Fibroblast of skin of right biceps (primary cell): ENCODE results near the gene BLTP3A.
"Not testable (repeated sequence)": the region's sequence is repeated elsewhere in the genome, so short reads cannot be mapped to it uniquely, and the experiment has no call there.

Source experiments
- DNase-seq: peaks from one replicate; pipeline ENCODE4 v3.0.0-alpha.2; 2013

Gene BLTP3A

DNA sequence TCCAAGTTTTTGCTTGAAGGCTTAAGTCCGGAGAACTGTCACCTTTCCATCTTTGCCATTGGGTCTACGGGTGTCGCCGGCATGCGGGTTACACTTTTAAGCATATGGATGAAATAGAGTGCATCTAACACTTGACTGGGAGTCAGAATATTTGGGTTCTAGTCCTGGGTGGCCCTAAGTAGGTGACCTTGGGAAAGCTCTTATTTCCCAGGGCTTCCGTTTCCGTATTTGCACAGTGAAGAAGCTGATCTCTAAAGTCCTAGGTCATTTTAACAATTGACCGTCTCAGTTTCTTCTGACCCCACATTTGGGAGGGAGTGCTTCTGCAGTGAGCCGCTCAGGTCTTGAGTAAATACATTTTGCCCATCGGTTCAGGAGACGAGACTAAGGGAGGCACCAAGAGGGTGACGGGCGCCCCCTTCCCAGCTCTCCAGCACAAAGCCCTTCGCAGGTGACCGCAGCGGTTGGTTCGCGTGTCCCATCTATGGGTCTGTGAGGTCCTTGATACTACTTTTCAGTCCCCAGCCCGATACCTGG is 651 bp upstream of the BLTP3A start:
- DNase-seq: peak; percentile 16

DNA sequence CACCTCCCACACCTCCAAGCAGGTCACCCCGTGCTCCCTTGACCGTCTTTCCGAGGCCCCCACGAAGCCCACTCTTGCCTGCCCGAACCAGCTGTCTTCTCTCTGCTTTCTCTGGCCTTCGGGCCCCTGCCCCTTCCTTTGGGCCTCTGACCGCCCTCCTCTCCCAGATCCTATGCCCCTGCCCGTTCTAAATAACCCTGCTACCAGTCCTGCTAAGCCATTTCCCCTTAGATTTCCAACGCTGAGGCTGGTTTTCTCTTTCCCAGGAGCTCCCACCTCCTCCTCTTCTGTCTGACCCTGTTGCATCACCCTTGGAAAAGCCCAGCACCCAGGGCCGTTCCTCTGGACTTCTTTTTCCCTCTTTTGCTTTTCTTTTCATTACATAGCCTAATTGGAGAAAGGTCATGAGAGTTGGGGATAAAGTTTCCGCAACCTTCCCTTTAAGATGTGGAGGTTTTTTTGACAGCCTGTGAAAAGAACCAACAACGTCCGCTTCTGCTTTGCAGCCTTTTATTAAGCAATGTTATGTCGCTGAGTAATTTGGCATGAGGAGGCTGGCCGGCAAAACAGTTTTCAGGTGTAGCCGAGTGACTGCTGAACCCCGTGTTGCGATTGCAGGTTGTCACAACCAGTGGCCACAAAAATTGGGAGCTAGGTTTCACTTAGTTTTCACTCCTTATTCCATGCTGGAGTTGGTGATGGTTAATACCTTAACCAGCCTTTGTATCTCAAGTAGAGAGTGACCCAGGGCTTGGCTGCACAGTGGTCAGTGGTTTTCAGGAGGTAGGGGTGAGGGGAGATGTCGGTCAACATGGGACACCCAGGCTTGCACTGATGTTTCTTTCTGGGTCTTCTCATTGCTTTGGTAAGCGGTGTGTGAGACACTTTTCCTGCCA is 970 bp downstream of the BLTP3A start:
- DNase-seq: peak; percentile 35

DNA sequence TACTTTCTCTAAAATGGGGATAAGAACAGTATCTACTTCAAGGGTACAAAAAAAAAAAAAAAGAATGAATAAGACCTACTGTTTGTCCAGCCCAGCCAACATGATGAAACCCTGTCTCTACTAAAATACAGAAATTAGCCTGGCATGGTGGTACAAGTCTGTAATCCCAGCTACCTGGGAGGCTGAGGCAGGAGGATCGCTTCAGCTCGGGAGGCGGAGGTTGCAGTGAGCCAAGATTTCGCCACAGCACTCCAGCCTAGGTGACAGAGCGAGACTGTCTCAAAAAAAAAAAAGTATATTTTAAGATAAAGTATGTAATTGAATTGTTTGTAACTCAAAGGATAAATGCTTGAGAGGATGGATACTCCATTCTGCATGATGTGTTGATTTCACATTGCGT is 2.0 kb downstream of the BLTP3A start:
- DNase-seq: no peak

DNA sequence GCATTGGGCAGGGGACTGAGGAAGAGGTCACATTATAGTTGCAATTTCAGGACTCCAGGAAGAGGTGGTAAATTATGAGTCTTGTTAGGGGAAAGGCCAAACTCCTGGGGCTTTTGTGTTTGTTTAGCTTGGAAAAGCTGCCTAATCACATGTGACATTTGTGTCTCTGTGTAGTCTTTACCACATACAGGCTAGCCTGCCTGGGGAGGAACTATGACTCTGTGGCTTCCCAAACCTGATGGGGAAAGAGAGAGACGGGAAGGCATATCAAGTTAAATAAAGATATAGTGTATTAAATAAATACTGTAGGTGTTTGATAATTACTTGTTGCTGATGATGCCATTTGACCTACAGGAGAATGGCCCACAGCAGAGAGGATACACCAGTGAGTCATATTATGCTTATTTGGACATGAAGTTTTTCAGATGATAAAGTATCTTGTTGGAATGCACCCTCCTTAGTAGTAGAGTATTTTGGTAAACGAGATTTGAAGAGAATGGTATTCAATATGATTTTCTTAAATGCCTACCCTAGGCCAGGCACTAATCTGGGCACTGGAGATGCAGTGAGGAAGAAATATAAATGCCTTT is 4.0 kb downstream of the BLTP3A start:
- DNase-seq: peak; percentile 24

DNA sequence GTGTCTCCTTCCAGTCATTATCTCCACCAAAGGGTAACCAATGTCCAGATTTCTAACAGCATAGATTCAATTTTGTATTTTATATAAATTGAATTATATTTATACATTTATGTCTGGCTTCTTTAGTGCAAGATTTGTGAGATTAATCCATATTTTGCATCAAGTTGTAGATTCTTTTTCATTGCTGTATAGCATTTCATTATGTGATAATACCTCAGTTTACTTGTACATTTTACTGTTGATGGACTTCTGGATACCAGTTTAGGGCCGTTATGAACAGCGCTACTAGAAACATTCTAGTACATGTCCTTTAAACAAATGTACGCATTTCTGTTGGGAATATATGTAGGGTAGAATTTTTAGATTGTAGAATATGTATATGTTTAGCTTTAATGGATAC is 6.2 kb downstream of the BLTP3A start:
- DNase-seq: no peak

DNA sequence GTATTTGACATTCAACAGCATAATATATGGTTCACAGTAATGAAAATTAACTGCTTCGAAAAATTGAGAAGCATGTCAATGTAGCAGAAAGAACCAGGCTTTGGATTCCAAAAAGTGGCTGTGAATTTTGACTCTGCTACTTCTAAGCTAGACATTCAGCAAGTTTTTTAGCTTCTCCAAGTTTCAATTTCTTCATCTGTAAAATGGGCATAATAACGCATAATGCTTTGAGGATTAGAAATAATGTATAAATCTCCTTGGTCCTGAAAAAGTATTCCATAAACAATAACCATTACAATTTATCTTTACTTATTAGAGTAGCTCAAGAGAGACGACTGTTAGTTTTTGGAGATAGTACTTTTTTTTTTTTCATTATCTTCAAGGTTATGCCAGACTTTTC is 7.7 kb downstream of the BLTP3A start:
- DNase-seq: no peak

DNA sequence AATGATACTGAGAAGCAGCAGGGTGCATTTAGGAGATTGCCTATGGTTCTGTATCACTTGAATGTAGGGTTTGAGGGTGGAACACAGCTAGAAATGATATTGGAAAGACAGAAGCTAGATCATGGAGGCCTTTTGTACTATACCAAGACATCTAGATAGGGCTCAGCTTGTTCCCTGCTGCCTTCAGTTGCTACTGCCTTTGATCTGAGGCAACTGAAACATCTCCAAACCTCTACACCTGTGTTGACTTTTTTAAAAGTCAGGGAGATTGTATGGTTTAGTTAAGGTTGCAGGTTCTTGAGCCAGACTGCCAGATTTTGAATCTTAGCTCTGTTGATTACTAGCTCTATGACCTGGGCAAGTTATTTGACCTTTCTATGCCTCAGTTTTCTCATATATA is 12.7 kb downstream of the BLTP3A start:
- no peak for DNase-seq

DNA sequence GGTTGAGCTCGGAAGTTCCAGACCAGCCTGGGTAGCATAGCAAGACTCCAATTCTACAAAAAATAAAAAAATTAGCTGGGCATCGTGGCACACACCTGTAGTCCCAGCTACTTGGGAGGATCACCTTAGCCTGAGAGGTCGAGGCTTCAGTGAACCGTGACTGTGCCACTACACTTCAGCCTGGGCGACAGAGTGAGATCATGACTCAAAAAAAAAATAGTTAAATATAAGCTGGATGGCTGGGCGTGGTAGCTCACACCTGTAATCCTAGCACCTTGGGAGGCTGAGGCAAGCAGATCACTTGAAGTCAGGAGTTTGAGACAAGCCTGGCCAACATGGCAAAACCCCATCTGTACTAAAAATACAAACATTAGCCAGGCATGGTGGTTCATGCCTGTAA is 13.2 kb downstream of the BLTP3A start:
- not testable (repeated sequence) for DNase-seq

DNA sequence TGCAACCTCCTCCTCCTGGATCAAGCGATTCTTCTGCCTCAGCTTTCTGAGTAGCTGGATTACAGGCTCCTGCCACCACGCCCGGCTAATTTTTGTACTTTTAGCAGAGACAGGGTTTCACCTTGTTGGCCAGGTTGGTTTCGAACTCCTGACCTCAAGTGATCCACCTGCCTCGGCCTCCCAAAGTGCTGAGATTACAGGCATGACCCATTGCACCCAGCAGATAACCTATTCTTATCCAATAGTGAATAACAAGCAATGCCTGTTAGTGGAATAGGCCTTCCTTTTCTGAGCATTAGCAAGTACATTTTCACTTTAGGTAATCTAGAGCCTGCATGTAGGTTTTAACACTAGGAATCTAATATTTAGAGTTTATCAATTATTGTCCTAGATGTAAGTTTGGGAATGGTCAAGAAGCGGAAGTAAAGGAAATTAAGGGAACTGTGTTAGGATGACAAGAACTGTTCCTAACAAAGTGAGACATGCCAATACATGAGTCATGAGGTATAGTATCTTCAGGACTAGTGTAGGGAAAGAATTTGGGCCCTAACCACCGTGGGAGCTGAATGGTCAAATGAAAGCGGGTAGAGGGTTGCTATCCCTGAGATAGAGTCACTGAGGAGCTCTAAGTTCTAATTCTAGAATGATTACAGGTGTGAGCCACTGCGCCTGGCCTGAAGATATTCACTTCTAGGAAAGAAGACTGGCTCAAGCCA is 15.0 kb downstream of the BLTP3A start:
- peak; percentile 51 for DNase-seq

DNA sequence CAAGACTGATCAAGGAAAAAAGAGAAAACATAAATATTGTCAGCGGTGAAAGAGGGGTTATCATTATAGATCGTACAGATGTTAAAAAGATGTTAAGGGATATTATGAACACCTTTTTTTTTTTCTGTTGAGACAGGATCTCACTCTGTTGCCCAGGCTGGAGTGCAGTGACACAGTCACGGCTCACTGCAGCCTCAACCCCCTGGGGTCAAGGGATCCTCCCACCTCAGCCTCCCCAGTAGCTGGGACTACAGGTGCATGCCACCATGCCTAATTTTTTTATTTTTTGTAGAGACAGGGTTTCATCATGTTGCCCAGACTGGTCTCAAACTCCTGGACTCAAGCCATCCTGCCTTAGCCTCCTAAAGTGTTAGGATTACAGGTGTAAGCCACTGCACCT is 16.6 kb downstream of the BLTP3A start:
- DNase-seq: not testable (repeated sequence)

DNA sequence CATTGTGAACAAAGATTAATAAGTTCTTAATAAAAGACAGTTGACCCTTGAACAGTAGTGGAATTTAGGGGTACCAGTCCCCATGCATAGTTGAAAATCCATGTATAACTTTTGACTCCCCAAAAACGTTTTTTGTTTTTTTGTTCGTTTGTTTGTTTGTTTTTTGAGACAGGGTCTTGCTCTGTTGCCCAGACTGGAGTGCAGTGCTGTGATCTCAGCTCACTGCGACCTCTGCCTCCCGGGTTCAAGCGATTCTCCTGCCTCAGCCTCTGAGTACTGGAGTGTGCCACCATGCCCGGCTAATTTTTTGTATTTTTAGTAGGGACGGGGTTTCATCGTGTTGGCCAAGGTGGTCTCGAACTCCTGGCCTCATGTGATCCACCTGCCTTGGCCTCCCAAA is 17.5 kb downstream of the BLTP3A start:
- not testable (repeated sequence) for DNase-seq

DNA sequence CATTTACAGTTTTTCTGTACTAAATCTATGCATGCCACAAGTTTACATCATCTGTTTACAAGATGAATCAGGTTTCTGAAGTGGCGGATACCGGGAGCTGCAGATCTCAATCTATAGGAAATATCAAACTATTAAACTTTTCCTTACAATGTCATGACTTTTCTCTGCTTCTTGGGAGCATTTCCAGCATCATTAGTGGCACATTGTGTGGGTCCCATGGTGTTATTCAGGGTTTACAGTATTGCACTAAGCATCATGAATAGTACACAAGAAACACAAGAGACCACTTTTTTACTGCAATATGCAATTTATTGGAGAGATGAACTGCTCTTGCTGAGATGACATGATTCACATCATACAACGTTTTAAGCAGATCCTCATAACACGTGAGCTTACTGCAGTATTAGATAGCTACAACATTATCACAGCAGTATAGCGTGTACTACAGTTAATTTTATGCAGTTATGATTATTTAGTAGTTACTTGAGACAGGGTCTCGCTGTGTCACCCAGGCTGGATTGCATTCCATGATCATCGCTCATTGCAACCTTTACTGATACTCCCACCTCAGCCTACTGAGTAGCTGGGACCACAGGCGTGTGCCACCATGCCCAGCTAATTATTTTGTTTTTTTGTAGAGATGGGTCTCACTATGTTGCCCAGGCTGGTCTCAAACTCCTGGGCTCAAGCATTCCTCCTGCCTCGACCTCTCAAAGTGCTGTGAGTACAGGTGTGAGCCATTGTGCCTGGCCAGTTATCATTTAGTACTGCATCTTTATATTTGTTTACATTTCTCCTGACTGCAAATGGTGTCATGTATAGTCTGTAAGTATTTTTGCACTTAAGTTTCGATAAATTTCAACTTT is 18.4 kb downstream of the BLTP3A start:
- no peak for DNase-seq

DNA sequence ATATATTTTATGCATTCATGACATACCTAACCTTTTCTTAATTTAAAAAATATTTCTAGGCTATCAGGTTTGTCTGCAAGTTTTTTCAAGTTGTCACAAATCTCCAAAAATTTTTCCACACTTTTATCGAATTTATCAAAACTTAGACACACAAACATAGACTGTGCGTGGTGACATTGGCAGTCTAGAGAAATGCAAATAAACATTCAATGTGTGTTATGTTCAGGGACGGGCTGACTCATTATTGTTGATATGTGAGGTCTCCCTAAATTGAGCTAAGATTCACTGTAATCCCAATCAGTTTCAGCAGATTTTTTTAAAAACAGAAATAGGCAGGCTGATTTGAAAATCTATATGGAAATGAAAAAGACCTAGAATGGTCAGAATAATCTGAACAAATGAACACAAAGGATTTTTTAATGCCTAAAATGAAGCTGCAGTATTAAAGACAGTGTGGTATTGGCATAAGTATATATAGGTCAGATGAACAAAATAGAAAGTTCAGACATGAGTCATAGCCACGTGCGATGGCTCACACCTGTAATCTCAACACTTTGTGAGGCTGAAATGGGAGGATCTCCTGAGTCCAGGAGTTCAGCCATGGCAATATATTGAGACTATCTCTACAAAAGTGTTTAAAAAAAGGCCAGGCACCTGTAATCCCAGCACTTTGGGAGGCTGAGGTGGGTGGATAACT is 19.2 kb downstream of the BLTP3A start:
- DNase-seq: no peak

DNA sequence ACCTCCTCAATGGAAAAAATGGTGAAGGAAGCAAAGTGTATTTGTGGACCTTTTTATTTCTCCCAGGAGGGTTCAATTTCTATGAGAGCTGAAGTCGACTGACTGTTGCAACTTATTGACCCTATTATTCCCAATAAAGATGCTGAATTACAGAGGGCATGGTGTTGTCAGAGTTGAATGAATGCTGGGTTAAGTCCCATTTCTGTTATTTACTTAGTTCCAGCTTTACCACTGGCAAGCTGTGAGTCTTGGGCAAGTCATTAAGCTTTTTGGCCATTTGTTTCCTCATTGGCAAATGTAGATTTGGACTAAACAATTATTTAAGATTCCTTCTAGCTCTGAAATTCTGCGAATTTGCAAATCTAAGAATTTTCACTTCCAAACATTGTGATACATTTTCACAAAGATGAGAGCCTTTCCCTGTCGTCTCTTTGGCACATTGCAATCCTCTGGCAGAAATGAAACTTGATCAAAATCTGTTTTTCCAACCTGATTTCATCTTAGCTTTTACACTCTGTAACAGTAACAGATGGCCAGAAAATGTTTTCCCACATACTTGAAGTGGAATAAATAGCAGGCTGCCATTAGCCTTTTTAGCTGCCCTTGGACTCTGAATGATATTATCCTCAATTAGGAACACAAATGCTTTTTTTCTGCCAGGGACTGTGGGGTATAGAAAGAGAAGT is 21.3 kb downstream of the BLTP3A start:
- DNase-seq: no peak

DNA sequence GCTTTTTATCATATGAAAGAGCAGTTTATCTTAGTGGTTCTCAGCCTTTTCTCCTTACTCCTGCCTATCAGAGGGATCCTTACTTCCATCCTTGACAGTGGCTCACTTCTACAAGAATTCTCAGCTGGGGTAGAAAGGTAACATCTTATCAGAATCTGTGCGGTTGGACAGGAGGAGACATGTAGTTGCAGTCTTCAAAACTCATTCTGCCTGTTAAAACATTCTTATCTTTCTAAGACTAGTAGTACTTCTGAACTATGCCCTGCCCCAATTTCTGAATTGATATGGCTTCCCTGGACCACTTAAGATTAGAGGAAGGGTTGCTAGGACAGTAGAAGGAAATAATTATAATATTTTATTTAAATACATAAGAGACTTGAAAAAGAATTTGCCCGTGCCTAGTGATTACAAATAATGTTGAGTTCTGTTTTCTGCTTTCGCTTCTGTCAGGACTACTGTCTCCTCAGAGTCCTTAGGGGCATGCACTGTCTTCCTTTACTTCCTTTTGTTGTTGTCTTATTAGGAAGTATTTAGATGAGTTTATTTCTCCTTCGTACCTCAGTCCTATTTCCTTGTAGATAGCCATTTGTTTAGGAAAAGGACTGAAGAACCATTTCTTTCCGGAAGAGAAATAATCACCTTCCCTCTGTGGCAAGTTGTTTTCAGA is 24.9 kb downstream of the BLTP3A start:
- no peak for DNase-seq

DNA sequence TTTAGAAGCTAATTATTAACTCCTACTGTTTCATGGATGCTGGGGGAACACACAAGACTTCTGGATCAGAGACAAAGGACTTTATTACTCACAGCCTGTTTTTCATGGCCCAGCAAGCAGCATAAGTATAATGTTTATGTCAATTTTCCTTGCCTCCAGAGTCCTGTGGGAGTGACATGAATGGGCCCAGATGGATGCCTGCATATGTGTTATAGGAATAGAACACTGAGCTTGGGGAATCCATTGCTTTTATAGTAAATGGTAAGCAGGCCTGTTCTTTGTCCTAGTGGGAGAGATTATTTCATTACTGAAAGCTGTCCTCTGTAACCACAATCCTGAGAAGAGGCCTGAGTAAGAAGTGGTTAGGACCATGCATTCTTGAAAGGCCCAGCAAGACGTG is 25.6 kb downstream of the BLTP3A start:
- DNase-seq: peak; percentile 24

DNA sequence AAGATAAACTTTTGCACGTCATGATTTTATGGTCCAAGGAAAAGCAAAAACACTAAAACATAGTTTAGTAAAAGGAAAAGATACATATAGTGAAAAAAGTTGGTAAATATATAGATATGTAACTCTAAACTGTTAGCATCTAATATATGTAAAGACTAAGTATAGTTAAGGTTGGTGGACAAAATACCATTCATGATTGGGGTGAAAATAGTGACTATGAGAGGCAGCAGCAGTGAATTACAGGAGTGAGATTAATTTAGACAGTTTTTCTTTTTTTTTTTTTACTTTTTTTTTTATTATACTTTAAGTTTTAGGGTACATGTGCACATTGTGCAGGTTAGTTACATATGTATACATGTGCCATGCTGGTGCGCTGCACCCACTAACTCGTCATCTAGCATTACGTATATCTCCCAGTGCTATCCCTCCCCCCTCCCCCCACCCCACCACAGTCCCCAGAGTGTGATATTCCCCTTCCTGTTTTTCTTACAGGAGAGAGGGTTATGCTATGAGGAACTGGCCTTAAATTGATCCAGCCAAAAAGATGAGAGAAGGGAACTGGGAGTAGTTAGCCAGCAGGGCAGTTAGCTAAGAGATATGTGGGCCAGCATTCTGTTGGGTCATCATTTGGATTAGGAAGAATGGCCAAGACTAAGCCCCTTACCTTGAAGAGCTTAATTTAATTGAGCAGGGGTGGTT is 27.1 kb downstream of the BLTP3A start:
- not testable (repeated sequence) for DNase-seq

DNA sequence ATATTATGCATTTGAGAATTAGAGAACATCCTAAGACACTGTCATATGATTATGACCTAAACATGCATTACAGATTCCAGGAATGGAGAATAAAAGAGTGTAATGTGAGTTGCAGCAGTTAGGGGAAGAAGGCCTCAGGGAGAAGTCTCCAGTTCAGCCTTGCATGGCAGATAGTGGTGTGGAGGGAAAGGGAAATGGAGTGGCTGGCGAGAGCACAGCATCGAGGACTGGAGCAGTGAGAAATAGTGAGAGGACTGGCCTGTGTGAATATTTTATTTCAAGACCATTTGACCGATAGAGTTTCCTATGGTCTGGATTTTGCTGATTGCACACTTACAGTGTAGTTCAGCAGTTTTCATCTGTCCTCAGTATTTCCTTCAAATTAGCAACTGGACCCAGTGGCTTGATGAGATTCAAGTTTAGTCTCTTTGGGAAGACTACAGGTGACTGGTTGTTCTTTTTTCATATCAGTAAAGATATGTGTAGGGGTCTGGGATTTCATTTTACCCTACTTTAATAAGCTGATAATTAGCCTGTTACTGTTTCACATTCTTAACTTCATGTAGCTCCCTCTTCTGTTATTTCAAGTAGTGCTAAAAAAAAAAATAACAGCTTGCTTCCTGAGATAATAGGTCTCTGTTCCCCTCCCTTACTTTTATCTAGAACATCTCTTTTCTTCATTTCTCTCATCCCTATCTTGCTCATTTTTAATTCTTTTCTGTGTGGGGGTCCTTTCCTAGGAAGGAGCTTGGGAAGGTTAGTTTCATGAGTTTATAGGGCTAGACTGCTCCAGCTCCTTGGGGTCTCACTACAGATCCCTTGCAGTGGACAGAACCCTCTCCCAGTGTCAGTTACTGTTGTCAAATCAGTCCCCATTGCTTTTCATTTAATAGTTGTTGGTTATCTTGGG is 27.9 kb downstream of the BLTP3A start:
- DNase-seq: no peak

DNA sequence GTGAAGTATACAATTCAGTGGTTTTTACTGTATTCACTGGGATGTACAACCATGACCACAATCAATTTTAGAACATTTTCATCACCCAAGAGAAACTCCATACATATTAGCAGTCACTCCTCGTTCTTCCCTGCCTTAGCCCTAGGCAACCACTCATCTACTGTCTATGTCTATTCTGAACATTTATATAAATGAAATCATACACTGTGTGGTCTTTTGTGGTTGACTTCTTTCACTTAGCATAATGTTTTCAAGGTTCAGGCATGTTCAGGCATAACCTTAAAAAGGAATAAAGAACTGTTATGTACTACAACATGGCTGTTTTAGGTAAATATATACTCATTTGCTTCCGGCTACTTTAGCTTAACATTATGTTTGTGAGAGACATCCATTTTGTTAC is 37.3 kb downstream of the BLTP3A start:
- DNase-seq: no peak
